ENCODE results near the gene UMOD.
A peak's percentile ranks its signal among the peaks of the same experiment; 100 is the strongest.

The UMOD gene

GRCh38 chr16:20352615-20353014 lies at the start of gene UMOD:
UMOD (minus strand) TSS chr16:20352715; CDS start chr16:20350737, 1,978 bp downstream.
- DNase-seq (ENCODE audit: low read depth) = no peak

- DNase-seq (ENCODE audit: low read depth) = no peak
Measured at GRCh38 chr16:20401475-20402016, 49.0 kb upstream of the UMOD start.

- no peak for DNase-seq (ENCODE audit: low read depth)
Measured at GRCh38 chr16:20401066-20401465, 48.6 kb upstream of the UMOD start.

- no peak for DNase-seq (ENCODE audit: low read depth)
Measured at GRCh38 chr16:20399185-20399584, 46.7 kb upstream of the UMOD start.

GRCh38 chr16:20398603-20399002 lies 46.1 kb upstream of the UMOD start:
- DNase-seq (ENCODE audit: low read depth) = no peak

- no peak for DNase-seq (ENCODE audit: low read depth)
Measured at GRCh38 chr16:20397468-20398074, 45.1 kb upstream of the UMOD start.

GRCh38 chr16:20396846-20397467 lies 44.4 kb upstream of the UMOD start:
- no peak for DNase-seq (ENCODE audit: low read depth)

- DNase-seq (ENCODE audit: low read depth) = no peak
Measured at GRCh38 chr16:20395946-20396345, 43.4 kb upstream of the UMOD start.

- no peak for DNase-seq (ENCODE audit: low read depth)
Measured at GRCh38 chr16:20393801-20394577, 41.5 kb upstream of the UMOD start.

GRCh38 chr16:20391045-20391444 lies 38.5 kb upstream of the UMOD start:
- no peak for DNase-seq (ENCODE audit: low read depth)

- DNase-seq (ENCODE audit: low read depth) = no peak
Measured at GRCh38 chr16:20388854-20389253, 36.3 kb upstream of the UMOD start.

GRCh38 chr16:20387978-20388377 lies 35.5 kb upstream of the UMOD start:
- no peak for DNase-seq (ENCODE audit: low read depth)

GRCh38 chr16:20385844-20386832 lies 33.6 kb upstream of the UMOD start:
- peak; percentile 13 for DNase-seq (ENCODE audit: low read depth)

- peak; percentile 45 for DNase-seq (ENCODE audit: low read depth)
Measured at GRCh38 chr16:20383106-20384029, 30.9 kb upstream of the UMOD start.

- no peak for DNase-seq (ENCODE audit: low read depth)
Measured at GRCh38 chr16:20382202-20382948, 29.9 kb upstream of the UMOD start.

GRCh38 chr16:20380782-20381181 lies 28.3 kb upstream of the UMOD start:
- DNase-seq (ENCODE audit: low read depth) = no peak

GRCh38 chr16:20377181-20377580 lies 24.7 kb upstream of the UMOD start:
- DNase-seq (ENCODE audit: low read depth) = no peak

- DNase-seq (ENCODE audit: low read depth) = no peak
Measured at GRCh38 chr16:20372701-20373100, 20.2 kb upstream of the UMOD start.

- no peak for DNase-seq (ENCODE audit: low read depth)
Measured at GRCh38 chr16:20369452-20370054, 17.0 kb upstream of the UMOD start.
